Frontal cortex (tissue), 4 donors: ENCODE data around the gene PALM. TPM values are rescaled to one million over a fixed set of nuclear protein-coding genes. Genes with fewer than 3 reads are reported as not detected.

Experiments used
- DNase-seq, 2 donors: peaks; one replicate each; pipeline ENCODE4 v3.0.0; 2012; ENCODE audit warnings: low spot score in 2 of 2
- FAIRE-seq: peaks from 2 replicates; lab custom pipeline; 2012; peaks lifted over from hg19 to GRCh38; lab: Jason Lieb, UNC
- total RNA-seq: library from RNA; depleted of rRNA; stranded (reverse); fragments of >200 nt; gene quantifications from one replicate; pipeline ENCODE4 v1.2.3, GENCODE V29; 2014
- donor health status: control.
- donor health status: control.
- donor health status: control.

PALM gene
- total RNA-seq, 1 donor from 2014 or later = 87.2 TPM

GRCh38 chr19:769616-770015, 60.9 kb downstream of the PALM start:
- DNase-seq (no peak), FAIRE-seq (no peak)

GRCh38 chr19:771332-771785, 62.6 kb downstream of the PALM start:
- FAIRE-seq (no peak), DNase-seq (no peak)

- FAIRE-seq = no peak
- no peak for DNase-seq
Measured at GRCh38 chr19:772063-772462, 63.3 kb downstream of the PALM start.

- no peak for FAIRE-seq
Measured at GRCh38 chr19:772730-773436, 64.1 kb downstream of the PALM start.

GRCh38 chr19:776549-776948, 67.8 kb downstream of the PALM start:
- DNase-seq = no peak
- FAIRE-seq = no peak

More at GRCh38 chr19:772730-773436, 64.1 kb downstream of the PALM start:
- DNase-seq = no peak

- FAIRE-seq (no peak), DNase-seq (no peak)
Measured at GRCh38 chr19:778910-779653, 70.3 kb downstream of the PALM start.

- no peak for DNase-seq
- FAIRE-seq = no peak
Measured at GRCh38 chr19:780935-781334, 72.2 kb downstream of the PALM start.

GRCh38 chr19:781800-782184, 73.1 kb downstream of the PALM start:
- FAIRE-seq (no peak), DNase-seq (no peak)

- no peak for DNase-seq
- no peak for FAIRE-seq
Measured at GRCh38 chr19:782185-782877, 73.6 kb downstream of the PALM start.

GRCh38 chr19:782878-783668, 74.3 kb downstream of the PALM start:
- FAIRE-seq (no peak), DNase-seq (no peak)

- no peak for FAIRE-seq
- no peak for DNase-seq
Measured at GRCh38 chr19:784541-784940, 75.8 kb downstream of the PALM start.

GRCh38 chr19:787536-787935, 78.8 kb downstream of the PALM start:
- FAIRE-seq (no peak), DNase-seq (no peak)

- DNase-seq = no peak
- no peak for FAIRE-seq
Measured at GRCh38 chr19:788686-788982, 79.9 kb downstream of the PALM start.

- DNase-seq (no peak), FAIRE-seq (no peak)
Measured at GRCh38 chr19:788983-789700, 80.4 kb downstream of the PALM start.

GRCh38 chr19:789701-790060, 80.9 kb downstream of the PALM start:
- DNase-seq (no peak), FAIRE-seq (no peak)

- FAIRE-seq = no peak
- no peak for DNase-seq
Measured at GRCh38 chr19:791007-791566, 82.4 kb downstream of the PALM start.

- FAIRE-seq (no peak), DNase-seq (no peak)
Measured at GRCh38 chr19:791567-792305, 83.0 kb downstream of the PALM start.

GRCh38 chr19:792306-792885, 83.7 kb downstream of the PALM start:
- no peak for FAIRE-seq
- DNase-seq = no peak
